IPS-18a (cell line): ENCODE data around the gene TKT.

Source experiments
- H3K27ac ChIP-seq: one replicate; pipeline ENCODE4 v1.5.1; 2013; ENCODE audit warnings: low read length
- H3K27me3 ChIP-seq: one replicate; pipeline ENCODE4 v1.6.1; 2013; ENCODE audit warnings: mild to moderate bottlenecking, low read length; ENCODE audit not compliant: control insufficient read depth, insufficient read depth
- H3K36me3 ChIP-seq: one replicate; pipeline ENCODE4 v1.6.1; 2013; ENCODE audit warnings: low read depth, low read length; ENCODE audit not compliant: control insufficient read depth
- H3K4me1 ChIP-seq: one replicate; pipeline ENCODE4 v1.6.1; 2013; ENCODE audit warnings: low read depth, low read length; ENCODE audit not compliant: control insufficient read depth
- H3K4me3 ChIP-seq: one replicate; pipeline ENCODE4 v1.5.1; 2013; ENCODE audit warnings: low read length
- H3K9ac ChIP-seq: one replicate; pipeline ENCODE4 v1.6.1; 2013; ENCODE audit warnings: mild to moderate bottlenecking, low read length, moderate library complexity
- H3K9me3 ChIP-seq: one replicate; pipeline ENCODE4 v1.6.1; 2013; ENCODE audit warnings: low read depth, low read length; ENCODE audit not compliant: control insufficient read depth

TKT gene

DNA sequence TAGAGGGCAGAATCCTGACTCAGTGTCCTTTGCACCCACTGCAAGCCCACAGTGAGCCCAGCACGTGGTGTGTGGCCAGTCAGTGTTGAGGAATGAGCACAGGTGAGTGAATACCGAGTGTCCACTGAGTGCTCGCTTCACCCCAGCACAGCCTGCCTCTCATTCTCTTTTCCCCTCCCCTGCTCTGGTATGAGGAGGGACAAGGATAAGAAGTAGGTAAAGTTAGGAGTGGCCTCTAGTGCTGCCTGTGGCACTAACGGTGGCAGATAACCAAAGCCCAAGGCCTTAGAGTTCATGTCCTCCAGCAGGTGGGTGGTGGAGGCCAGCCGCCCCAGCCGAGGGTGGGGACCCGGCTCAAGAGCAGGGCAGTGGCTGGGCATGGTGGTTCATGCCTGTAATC lies 56.8 kb downstream of the TKT start:
- H3K4me3 ChIP-seq: no peak overlapping the region
- no peak overlapping the region for H3K9ac ChIP-seq
- H3K9me3 ChIP-seq: no peaks in the 10 kb centered on the region
- H3K36me3 ChIP-seq: no peaks in the 10 kb centered on the region
- H3K27me3 ChIP-seq: peaks cover 5% of the 10 kb centered on the region
- peaks cover 4% of the 10 kb centered on the region for H3K4me1 ChIP-seq
- H3K27ac ChIP-seq: no peak overlapping the region

DNA sequence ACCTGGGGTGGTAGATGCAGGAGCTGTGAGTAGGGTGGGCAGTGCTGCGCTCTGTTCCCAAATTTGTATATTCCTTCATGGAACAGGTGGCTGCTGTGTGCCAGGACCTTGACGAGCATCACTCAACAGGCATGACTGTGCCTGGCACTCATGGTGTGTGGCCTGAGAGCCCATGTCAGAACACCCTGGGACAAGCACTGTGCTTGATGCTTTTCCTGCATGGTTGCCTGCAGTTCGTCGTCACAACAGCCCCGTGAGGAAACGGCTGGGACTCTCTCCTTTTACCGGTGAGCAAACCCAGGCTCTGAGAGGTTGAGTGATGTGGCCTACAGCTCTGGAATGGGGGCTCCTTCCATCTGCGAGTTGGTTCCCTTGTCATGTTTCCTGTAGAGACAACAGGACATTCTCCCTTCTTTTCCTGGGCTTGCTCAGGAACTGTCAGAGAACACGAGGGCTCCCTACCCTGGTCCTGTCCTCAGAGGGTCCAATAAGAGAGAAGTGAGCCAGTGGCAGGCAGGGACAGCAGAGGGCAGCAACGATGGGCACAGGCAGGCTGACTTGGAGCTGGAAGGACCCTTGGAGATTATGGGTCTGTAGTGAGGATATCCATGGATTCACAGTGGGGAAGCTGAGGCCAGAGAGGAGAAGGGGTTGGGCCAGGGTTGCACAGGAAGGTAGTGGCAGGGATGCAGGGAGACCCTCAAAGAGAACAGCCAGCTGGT lies 57.4 kb downstream of the TKT start:
- Histone ChIP-seq H3K4me3 (no peak overlapping the region), H3K36me3 (no peaks in the 10 kb centered on the region), H3K27ac (no peak overlapping the region)

DNA sequence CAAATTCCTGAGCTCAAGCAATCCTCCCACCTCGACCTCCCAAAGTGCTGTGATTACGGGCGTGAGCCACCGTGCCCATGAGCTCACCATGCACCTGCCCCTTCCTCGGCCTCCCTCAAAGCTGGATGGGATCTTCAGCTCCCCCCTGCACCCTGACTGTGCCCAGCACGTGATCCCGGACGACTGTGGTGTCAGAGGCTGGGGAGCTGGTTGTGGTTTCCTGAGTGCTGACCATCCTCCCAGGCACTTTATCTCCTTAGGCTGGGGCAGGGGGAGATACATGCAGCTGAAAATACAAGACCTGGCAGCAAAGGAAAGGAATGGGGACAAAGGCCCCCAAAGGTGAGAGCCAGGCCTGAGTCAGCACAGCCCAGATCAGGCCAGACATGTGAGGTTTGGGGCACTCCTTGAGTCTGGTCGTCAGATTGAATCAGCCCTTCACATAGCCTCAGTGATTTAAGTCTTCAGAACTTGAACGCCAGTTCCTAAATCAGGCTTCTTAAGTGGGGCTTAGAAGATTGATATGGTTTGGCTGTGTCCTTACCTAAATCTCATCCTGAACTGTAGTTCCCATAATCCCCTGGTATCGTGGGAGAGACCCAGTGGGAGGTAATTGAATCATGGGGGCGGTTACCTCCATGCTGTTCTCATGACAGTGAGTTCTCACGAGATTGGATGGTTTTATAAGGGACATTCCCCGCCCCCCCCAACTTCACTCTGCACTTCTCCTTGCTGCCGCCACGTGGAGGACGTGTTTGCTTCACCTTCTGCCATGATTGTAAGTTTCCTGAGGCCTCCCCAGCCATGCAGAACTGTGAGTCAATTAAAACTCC lies 59.0 kb downstream of the TKT start:
- Histone ChIP-seq H3K27ac (no peak overlapping the region), H3K4me3 (no peak overlapping the region), H3K27me3 (peaks cover 5% of the 10 kb centered on the region), H3K4me1 (peaks cover 12% of the 10 kb centered on the region), H3K9ac (no peak overlapping the region), H3K36me3 (no peaks in the 10 kb centered on the region), H3K9me3 (no peaks in the 10 kb centered on the region)

More for the DNA sequence above, 57.4 kb downstream of the TKT start:
- peaks cover 10% of the 10 kb centered on the region for H3K4me1 ChIP-seq
- peaks cover 5% of the 10 kb centered on the region for H3K27me3 ChIP-seq
- H3K9me3 ChIP-seq: no peaks in the 10 kb centered on the region
- no peak overlapping the region for H3K9ac ChIP-seq

DNA sequence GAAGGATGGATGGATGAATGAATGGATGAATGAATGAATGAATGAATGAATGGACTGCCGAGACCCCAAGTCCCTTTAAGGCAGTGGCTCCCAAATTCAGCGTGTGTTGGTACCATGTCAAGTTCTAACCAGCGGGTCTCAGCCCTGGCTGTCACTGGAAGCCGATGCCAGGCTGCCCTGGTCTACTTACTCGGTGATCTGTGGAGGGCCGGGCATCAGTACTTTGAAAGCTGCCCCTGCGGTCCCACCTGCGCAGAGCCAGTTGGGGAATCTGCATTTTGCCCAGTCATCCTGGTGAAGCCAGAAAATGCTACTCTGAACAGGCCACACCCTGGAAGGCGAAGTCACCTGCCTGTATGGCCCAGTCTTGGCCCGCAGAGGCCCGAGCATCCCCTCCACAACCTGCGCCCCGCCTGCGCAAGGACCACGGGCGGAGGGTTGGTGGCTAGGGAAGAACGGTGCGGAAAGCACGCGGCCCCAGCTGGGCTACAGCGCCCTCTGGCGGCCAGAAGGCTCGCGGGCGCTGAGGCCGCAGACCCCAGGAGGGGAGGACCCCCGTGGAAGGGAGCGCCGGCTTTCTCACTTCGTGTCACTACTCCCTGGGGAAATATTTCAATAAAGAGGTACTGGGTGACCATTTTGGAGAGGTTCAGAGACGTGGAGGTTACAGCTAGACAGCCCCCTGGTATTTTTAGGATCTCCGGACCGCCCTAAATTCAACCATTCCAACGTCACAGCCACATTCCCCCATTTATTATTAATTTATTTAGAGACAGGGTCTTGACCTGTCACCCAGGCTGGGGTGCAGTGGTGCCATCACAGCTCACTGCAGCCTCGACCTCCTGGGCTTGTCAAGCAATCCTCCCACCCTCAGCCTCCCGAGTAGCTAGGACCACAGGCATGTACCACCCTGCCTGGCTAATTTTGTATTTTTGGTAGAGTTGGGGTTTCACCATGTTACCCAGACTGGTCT lies 59.9 kb downstream of the TKT start:
- Histone ChIP-seq H3K27me3 (peaks cover 5% of the 10 kb centered on the region), H3K4me1 (peaks cover 12% of the 10 kb centered on the region), H3K36me3 (no peaks in the 10 kb centered on the region), H3K9ac (no peak overlapping the region), H3K4me3 (no peak overlapping the region), H3K9me3 (no peaks in the 10 kb centered on the region), H3K27ac (no peak overlapping the region)

DNA sequence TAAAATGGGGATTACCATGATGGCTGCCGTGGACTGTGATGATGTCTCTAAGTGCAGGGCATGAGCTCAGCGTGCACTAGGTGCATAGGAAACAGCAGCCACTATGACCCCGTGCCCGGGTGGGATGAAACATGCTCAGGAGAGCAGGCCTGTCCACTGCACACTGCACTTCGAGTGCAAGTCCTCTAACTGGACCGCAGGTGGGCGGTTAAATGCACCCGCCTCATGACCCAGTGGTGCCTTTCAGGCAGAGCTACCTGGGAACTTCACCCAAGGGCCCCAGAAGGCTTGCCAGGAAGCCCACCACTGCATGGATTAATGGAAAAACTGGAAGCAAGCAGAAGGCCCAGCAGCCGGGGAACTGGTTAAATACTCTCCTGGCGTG lies 60.8 kb downstream of the TKT start:
- no peaks in the 10 kb centered on the region for H3K9me3 ChIP-seq
- H3K27me3 ChIP-seq: peaks cover 5% of the 10 kb centered on the region
- peaks cover 12% of the 10 kb centered on the region for H3K4me1 ChIP-seq
- peaks cover under 1% of the 10 kb centered on the region for H3K36me3 ChIP-seq
- no peak overlapping the region for H3K9ac ChIP-seq
- H3K4me3 ChIP-seq: no peak overlapping the region
- H3K27ac ChIP-seq: no peak overlapping the region

DNA sequence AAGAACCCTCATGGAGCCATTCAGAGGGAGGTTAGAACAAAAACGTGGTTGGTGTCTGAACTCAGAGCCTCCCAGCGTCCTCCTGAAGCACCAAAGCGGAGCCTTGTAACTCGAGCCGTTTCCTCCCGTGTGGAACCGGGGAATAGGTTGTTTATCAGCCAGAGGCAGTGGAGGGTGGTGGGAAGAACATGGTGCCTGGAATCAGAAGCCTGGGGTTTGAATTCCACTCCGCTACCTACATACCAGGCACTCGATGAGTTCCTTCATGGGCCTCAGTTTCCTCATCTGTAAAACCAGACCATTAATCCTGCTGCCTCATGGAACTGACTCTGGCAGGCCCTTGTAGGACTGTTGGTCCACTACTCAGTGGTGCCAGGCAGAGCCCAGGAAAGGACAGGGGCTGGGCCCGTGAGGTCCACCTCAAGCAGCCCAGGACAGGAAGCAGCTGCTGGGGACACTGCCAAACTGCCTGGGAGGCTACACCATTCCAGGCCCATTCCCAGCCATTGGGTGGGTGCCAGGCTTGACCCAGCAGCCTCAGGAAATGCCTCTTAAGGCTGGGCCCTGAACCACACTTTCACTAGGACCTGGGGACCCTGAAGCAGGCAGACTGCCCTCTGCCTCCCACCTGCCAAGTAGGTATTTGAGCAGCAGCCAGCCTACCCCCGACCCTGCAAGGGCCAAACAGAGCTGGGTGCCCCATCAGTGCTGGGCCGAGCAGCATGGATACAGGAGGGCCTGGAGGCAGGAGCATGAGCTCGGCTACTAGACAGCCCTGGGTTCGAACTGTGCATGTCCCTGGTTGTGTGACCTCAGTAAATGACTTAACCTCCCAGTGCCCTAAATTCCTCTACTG lies 61.4 kb downstream of the TKT start:
- peaks cover 5% of the 10 kb centered on the region for H3K36me3 ChIP-seq
- H3K4me1 ChIP-seq: peaks cover 12% of the 10 kb centered on the region
- no peaks in the 10 kb centered on the region for H3K9me3 ChIP-seq
- no peak overlapping the region for H3K4me3 ChIP-seq
- H3K9ac ChIP-seq: peak overlapping the region; percentile 8
- peaks cover 5% of the 10 kb centered on the region for H3K27me3 ChIP-seq
- H3K27ac ChIP-seq: no peak overlapping the region

DNA sequence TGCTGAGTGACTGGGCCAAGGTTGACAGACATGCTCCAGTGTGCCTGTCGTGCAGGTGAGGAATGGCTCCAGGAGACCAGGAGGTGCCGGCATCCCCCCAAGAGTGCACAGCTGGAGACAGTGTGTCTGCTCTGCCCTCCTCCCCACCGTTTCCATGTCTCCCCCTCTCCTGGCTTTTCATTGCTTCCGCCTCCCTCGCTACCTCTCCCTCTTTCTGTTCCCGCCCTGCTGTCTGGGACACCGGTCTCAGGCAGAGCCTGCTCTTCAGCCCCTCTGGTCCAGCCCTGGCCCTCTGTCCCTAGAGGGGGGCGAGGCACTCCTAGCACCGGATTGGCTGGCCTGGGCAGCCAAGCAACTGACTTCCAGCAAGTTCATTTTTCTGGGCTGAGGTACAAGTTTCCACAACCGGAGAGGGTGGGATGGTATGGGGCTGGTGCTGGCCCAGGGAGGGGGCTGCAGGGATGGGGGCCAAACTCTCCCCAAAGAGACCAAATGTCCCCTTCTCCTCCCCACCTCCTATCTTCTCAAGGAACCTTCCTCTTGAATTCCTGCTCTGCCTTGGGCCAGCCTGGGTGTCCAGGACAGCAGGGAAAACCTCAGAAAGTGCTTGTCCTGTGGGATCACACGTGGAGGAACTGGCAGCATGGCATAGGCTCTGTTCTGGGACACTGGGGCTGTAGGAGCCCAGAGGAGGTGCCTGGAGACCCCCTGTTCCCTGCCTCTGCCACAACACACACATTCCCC lies 62.2 kb downstream of the TKT start:
- peaks cover 12% of the 10 kb centered on the region for H3K4me1 ChIP-seq
- H3K27ac ChIP-seq: no peak overlapping the region
- H3K9ac ChIP-seq: peak overlapping the region; percentile 8
- H3K4me3 ChIP-seq: no peak overlapping the region
- H3K27me3 ChIP-seq: peaks cover 5% of the 10 kb centered on the region
- peaks cover 5% of the 10 kb centered on the region for H3K36me3 ChIP-seq
- H3K9me3 ChIP-seq: no peaks in the 10 kb centered on the region

DNA sequence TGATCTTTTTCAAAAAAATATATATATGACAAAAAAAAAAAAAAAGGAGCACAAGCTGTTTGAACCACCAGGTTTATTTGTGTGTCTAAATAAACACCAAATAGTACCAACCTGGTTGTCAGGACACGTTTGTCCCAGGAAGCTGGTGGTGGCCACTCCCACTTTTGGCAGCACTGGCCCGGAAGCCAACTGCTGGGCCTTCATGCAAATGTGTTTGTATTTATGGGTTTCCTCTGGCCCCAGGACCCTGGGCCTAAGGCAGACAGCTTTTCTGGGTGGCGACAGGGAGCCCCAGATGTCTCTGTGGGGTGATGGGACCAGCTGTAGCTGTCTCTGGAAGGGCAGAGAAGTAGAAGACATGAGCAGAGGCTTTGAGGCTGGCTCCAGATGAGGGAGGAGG lies 63.2 kb downstream of the TKT start:
- H3K9me3 ChIP-seq: no peaks in the 10 kb centered on the region
- H3K27me3 ChIP-seq: peaks cover 5% of the 10 kb centered on the region
- H3K36me3 ChIP-seq: peaks cover 5% of the 10 kb centered on the region
- peaks cover 12% of the 10 kb centered on the region for H3K4me1 ChIP-seq
- H3K4me3 ChIP-seq: no peak overlapping the region
- no peak overlapping the region for H3K27ac ChIP-seq
- no peak overlapping the region for H3K9ac ChIP-seq

DNA sequence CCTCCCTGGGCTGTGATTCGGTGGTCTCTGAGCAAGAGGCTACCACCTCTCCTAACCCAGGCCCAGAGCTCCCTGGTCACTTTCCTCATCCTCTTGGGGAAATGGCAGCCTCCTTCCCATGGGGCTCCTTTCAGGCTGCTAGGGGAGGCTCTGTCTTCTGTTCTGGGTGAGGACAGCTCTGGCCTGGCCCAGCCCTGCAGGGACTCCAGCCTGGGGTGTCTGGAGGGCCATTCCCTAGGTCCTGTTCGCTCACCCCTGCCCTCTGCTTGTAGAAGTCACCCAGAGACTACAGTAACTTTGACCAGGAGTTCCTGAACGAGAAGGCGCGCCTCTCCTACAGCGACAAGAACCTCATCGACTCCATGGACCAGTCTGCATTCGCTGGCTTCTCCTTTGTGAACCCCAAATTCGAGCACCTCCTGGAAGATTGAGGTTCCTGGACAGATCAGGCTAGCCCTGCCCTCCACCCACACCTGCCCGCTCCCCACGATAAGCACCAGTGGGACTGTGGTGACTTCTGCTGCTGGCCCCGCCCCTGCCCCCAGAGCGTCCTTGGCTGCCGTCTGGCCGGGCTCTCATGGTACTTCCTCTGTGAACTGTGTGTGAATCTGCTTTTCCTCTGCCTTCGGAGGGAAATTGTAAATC lies 63.9 kb downstream of the TKT start:
- Histone ChIP-seq H3K4me3 (no peak overlapping the region), H3K36me3 (peaks cover 5% of the 10 kb centered on the region), H3K4me1 (peaks cover 12% of the 10 kb centered on the region), H3K9ac (no peak overlapping the region), H3K27me3 (peaks cover 5% of the 10 kb centered on the region), H3K9me3 (no peaks in the 10 kb centered on the region), H3K27ac (no peak overlapping the region)

DNA sequence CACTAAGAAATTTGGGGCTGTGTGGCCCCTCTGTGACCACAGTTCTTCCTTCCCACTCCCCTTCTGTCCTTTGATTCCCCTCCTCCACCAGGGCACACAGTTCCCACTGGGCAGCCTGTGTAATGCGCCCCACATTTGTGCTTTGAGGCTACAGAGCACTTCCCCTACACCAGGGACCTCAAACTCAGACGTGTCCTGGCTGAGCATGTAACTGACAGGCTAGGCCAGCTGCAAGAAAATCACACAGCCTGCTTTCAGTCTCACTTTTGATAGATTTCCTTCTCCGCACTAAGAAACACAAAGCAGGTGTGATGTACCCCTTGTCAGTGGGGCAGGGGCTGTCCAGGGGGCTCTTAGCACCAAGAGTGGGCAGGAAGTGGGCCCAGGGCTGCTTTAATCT lies 65.2 kb downstream of the TKT start:
- H3K4me3 ChIP-seq: no peak overlapping the region
- H3K27ac ChIP-seq: no peak overlapping the region
- peaks cover 3% of the 10 kb centered on the region for H3K27me3 ChIP-seq
- peaks cover 12% of the 10 kb centered on the region for H3K4me1 ChIP-seq
- peaks cover 9% of the 10 kb centered on the region for H3K36me3 ChIP-seq
- no peaks in the 10 kb centered on the region for H3K9me3 ChIP-seq
- H3K9ac ChIP-seq: no peak overlapping the region
